GM12878 (cell line): ENCODE data around the gene DCTPP1. TPM values are rescaled to one million over a fixed set of nuclear protein-coding genes. Genes with fewer than 3 reads are reported as not detected.
A peak's percentile ranks its signal among the peaks of the same experiment; 100 is the strongest.

Source experiments
- ATAC-seq: fragments of 200-7000 bp; cut with Tn5 transposase; 3 replicates; pipeline ENCODE4 v1.9.1; 2020; ENCODE audit warnings: mild to moderate bottlenecking, moderate library complexity
- BruUV-seq: library from RNA; stranded (reverse); fragments of 400-500 nt; replicated peaks from 2 replicates; lab custom pipeline; 2021; lab: Mats Ljungman, UMichigan
- CTCF ChIA-PET: fragments of 300-600 bp; sonication (Branson Sonifier 250); formaldehyde crosslinking; extraction: SDS; loops from one replicate; lab custom pipeline; 2021; ENCODE audit warnings: inconsistent platforms; lab: Yijun Ruan, JAX
- POLR2A ChIA-PET: fragments of 350-600 bp; formaldehyde crosslinking; extraction: SDS; loops from one replicate; lab custom pipeline; 2021; ENCODE audit warnings: inconsistent platforms; lab: Charles Lee
- RAD21 ChIA-PET: fragments of 300-600 bp; sonication (Branson Sonifier 250); formaldehyde crosslinking; loops from one replicate; lab custom pipeline; 2023; ENCODE audit warnings: antibody characterized with exemption; ENCODE audit not compliant: unreplicated experiment; lab: Charles Lee
- SMC1A ChIA-PET: fragments of 300-600 bp; sonication (Branson Sonifier 250); formaldehyde crosslinking; loops from one replicate; lab custom pipeline; 2023; ENCODE audit not compliant: unreplicated experiment, uncharacterized antibody; lab: Charles Lee
- DNase-seq: peaks from one replicate; pipeline ENCODE4 v3.0.0-alpha.2; 2011; ENCODE audit warnings: low read depth, low spot score
- FAIRE-seq: peaks from 3 replicates; lab custom pipeline; 2011; peaks lifted over from hg19 to GRCh38; lab: Jason Lieb, UNC
- H2AFZ ChIP-seq: 2 replicates; pipeline ENCODE4 v1.6.0; 2011; ENCODE audit warnings: low read depth, low read length, control low read depth; ENCODE audit not compliant: control insufficient read depth
- H3K27ac ChIP-seq: 2 replicates; pipeline ENCODE4 v1.5.1; 2011; ENCODE audit warnings: control low read depth; ENCODE audit not compliant: control insufficient read depth, insufficient read depth
- H3K27me3 ChIP-seq, 2 experiments: replicated peaks in 1 of 2; 2 replicates each; pipeline versions ENCODE4 v1.6.0 to v1.6.1; 2011; ENCODE audit warnings: low read length in 1 of 2; ENCODE audit not compliant: control insufficient read depth in 2 of 2, insufficient read depth in 2 of 2
- H3K36me3 ChIP-seq, 2 experiments: 2 replicates each; pipeline ENCODE4 v1.5.1; 2011; ENCODE audit warnings: low read length in 1 of 2; ENCODE audit not compliant: control insufficient read depth in 2 of 2, insufficient read depth in 2 of 2
- H3K4me1 ChIP-seq: 2 replicates; pipeline ENCODE4 v1.6.1; 2011; ENCODE audit warnings: mild to moderate bottlenecking, low read length, moderate library complexity, mixed read lengths; ENCODE audit not compliant: control insufficient read depth, insufficient read depth
- H3K4me2 ChIP-seq: 2 replicates; pipeline ENCODE4 v1.6.0; 2011; ENCODE audit warnings: control low read depth; ENCODE audit not compliant: control insufficient read depth, insufficient read depth
- H3K4me3 ChIP-seq: fragments of 200-600 bp; sonication (generic); 2 replicates; pipeline ENCODE4 v1.5.1; 2016
- H3K79me2 ChIP-seq: 2 replicates; pipeline ENCODE4 v1.6.0; 2011; ENCODE audit warnings: low read length; ENCODE audit not compliant: control insufficient read depth, insufficient read depth
- H3K9ac ChIP-seq: 2 replicates; pipeline ENCODE4 v1.8.0; 2011; ENCODE audit warnings: low read length, control low read depth, mixed read lengths; ENCODE audit not compliant: control insufficient read depth, insufficient read depth
- H3K9me3 ChIP-seq: replicated peaks from 3 replicates; pipeline ENCODE4 v1.5.1; 2011; ENCODE audit warnings: mild to moderate bottlenecking, low read length; ENCODE audit not compliant: control insufficient read depth, insufficient read depth
- H4K20me1 ChIP-seq: 2 replicates; pipeline ENCODE4 v1.6.0; 2011; ENCODE audit not compliant: control insufficient read depth, insufficient read depth
- BACH1 ChIP-seq: fragments of 450-650 bp; IDR thresholded peaks from 2 replicates; pipeline ENCODE4 v1.6.1; 2017; ENCODE audit warnings: mild to moderate bottlenecking, borderline replicate concordance
- BCL11A ChIP-seq: IDR thresholded peaks from 2 replicates; pipeline ENCODE4 v1.6.1; 2011; ENCODE audit warnings: low read depth, low read length
- CTCF ChIP-seq, 3 experiments: IDR thresholded peaks in 2 of 3; conservative IDR thresholded peaks in 1 of 3; 2 replicates each; pipeline ENCODE4 v1.5.1; 2011; ENCODE audit warnings: low read depth in 3 of 3, low read length in 3 of 3, mild to moderate bottlenecking in 3 of 3, control low read depth in 2 of 3, moderate library complexity in 2 of 3, inconsistent platforms in 1 of 3, mixed read lengths in 1 of 3; ENCODE audit not compliant: control insufficient read depth in 2 of 3, insufficient read depth in 1 of 3; ENCODE audit errors: extremely low read depth in 1 of 3
- FOXK2 ChIP-seq: fragments of 450-650 bp; IDR thresholded peaks from 2 replicates; pipeline ENCODE4 v1.6.1; 2017; ENCODE audit warnings: mild to moderate bottlenecking, moderate library complexity
- GATAD2B ChIP-seq: fragments of 450-650 bp; conservative IDR thresholded peaks from 2 replicates; pipeline ENCODE4 v1.6.1; 2017; ENCODE audit warnings: low read depth, mild to moderate bottlenecking, moderate library complexity
- KAT2A ChIP-seq: conservative IDR thresholded peaks from 2 replicates; pipeline ENCODE4 v1.6.1; 2011; ENCODE audit warnings: low read depth, low read length; ENCODE audit not compliant: control insufficient read depth
- LARP7 ChIP-seq: fragments of 450-650 bp; IDR thresholded peaks from 2 replicates; pipeline ENCODE4 v1.6.1; 2017; ENCODE audit warnings: mild to moderate bottlenecking
- MEF2A ChIP-seq: IDR thresholded peaks from 2 replicates; pipeline ENCODE4 v1.6.1; 2011; ENCODE audit warnings: low read depth, mild to moderate bottlenecking, low read length, moderate library complexity; ENCODE audit not compliant: insufficient read depth
- MEF2B ChIP-seq: fragments of 450-650 bp; IDR thresholded peaks from 2 replicates; pipeline ENCODE4 v1.6.1; 2018; ENCODE audit warnings: mild to moderate bottlenecking, moderate library complexity; ENCODE audit not compliant: partially characterized antibody, poor library complexity, severe bottlenecking
- NR2F1 ChIP-seq: fragments of 450-650 bp; conservative IDR thresholded peaks from 2 replicates; pipeline ENCODE4 v1.6.1; 2017; ENCODE audit warnings: mild to moderate bottlenecking
- PAX8 ChIP-seq: fragments of 450-650 bp; IDR thresholded peaks from 2 replicates; pipeline ENCODE4 v1.6.1; 2017; ENCODE audit warnings: mild to moderate bottlenecking, moderate library complexity
- RCOR1 ChIP-seq: conservative IDR thresholded peaks from 2 replicates; pipeline ENCODE4 v1.6.1; 2012; ENCODE audit warnings: low read depth, low read length, improper control_type of control experiment
- RUNX3 ChIP-seq: IDR thresholded peaks from 2 replicates; pipeline ENCODE4 v1.6.1; 2012; ENCODE audit warnings: low read length, inconsistent platforms
- SIX5 ChIP-seq: IDR thresholded peaks from 2 replicates; pipeline ENCODE4 v1.6.1; 2011; ENCODE audit warnings: mild to moderate bottlenecking, low read depth, low read length, moderate library complexity; ENCODE audit not compliant: severe bottlenecking
- WGBS: methylation state at CpG from one replicate; pipeline ENCODE4 v1.1.6; 2016; ENCODE audit warnings: low lambda C conversion rate; ENCODE audit not compliant: insufficient replicate concordance, insufficient coverage; ENCODE audit errors: missing lambda C conversion rate; 5-methylcytosine and 5-hydroxymethylcytosine counted together
- in situ Hi-C: fragments of 300-500 bp; cut with MboI; formaldehyde crosslinking; loops from 9 replicates; pipeline ENCODE4 v1.14.3; 2018; ENCODE audit warnings: mixed read lengths
- intact Hi-C: fragments of 100-400 bp; cut with micrococcal nuclease; formaldehyde crosslinking; loops from one replicate; pipeline ENCODE4 v1.14.2; 2022; ENCODE audit not compliant: unreplicated experiment
- polyA plus RNA-seq, 11 experiments: library from polyadenylated mRNA; depleted of rRNA in 4 of 11; unstranded in 6 of 11; stranded (reverse) in 5 of 11; fragments of >200 nt; fragmentation: Nextera tagmentation in 4 of 11; fragmentation: Illumina TruSeq in 1 of 11; extraction: Ambion mirVana in 4 of 11; extraction: Trizol in 1 of 11; gene quantifications; 1 replicate in 1 of 11; 2 replicates in 10 of 11; pipeline versions ENCODE4 v1.2.1 to v1.2.3, GENCODE V29; 2011 to 2016; ENCODE audit warnings: inconsistent platforms in 2 of 11, missing spikeins in 2 of 11, low read depth in 1 of 11
- total RNA-seq, 4 experiments: library from RNA; depleted of rRNA in 3 of 4; stranded (reverse); fragments of >200 nt in 3 of 4; fragmentation: Illumina TruSeq in 1 of 4; extraction: Trizol in 1 of 4; gene quantifications; 2 replicates each; pipeline versions ENCODE4 v1.2.1 to v1.2.3, GENCODE V29; 2013 to 2021
- TF ChIP-seq, protein P1 (sequence below): fragments of 450-650 bp; conservative IDR thresholded peaks from 2 replicates; pipeline ENCODE4 v1.6.1; 2017; ENCODE audit warnings: mild to moderate bottlenecking, moderate library complexity

The DCTPP1 gene
- total and polyA plus RNA-seq, 10 of the 15 experiments (the other 5 are each of a cell fraction or from before 2014, with no cell fraction given), result 72.1 to 266 (median 157) TPM

DNA sequence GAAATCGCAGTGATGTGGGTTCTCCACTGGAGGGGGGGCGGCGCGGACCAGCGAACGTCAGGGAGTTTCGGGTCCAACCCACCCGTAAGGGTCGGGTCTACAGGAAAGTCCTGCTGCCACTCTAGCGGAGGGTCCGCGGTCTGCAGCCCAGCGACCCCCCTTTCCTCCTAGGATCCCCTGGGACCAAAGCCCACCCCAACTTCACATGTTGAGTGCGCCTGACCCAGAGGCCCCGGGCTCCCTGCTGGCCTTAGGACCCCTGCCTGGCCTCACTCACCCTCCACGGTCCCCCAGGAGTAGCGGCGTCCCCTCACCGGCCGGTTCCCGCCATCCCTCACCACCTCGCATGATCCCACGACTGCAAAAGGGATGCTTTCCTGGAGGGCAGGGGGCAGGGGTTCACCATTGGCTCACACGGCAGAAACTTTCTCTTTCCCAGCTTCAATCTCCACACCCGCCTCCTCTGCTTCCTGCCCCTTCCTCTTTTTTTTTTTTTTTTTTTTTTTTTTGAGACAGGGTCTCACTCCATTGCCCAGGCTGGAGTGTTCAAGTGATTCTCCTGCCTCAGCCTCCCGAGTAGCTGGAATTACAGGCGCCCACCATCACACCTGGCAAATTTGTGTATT is 50.6 kb downstream of the DCTPP1 start:
- peaks cover 28% of the 10 kb centered on the region for H3K4me1 ChIP-seq
- CTCF ChIA-PET, result interaction anchor here (0.6 kb wide), 1 partner anchor 68 kb away, joined by 3 read pairs; no protein-coding TSS in a partner anchor
- no peak for ATAC-seq
- no peak for TF ChIP-seq BCL11A
- no peak for TF ChIP-seq KAT2A
- TF ChIP-seq RCOR1, result no peak
- no peak for TF ChIP-seq FOXK2
- peak; percentile 3; the same call in 1 of the 2 replicates for TF ChIP-seq RUNX3
- TF ChIP-seq LARP7, result peak; percentile 32; the same call in 1 of the 2 replicates
- TF ChIP-seq, protein P1, sequence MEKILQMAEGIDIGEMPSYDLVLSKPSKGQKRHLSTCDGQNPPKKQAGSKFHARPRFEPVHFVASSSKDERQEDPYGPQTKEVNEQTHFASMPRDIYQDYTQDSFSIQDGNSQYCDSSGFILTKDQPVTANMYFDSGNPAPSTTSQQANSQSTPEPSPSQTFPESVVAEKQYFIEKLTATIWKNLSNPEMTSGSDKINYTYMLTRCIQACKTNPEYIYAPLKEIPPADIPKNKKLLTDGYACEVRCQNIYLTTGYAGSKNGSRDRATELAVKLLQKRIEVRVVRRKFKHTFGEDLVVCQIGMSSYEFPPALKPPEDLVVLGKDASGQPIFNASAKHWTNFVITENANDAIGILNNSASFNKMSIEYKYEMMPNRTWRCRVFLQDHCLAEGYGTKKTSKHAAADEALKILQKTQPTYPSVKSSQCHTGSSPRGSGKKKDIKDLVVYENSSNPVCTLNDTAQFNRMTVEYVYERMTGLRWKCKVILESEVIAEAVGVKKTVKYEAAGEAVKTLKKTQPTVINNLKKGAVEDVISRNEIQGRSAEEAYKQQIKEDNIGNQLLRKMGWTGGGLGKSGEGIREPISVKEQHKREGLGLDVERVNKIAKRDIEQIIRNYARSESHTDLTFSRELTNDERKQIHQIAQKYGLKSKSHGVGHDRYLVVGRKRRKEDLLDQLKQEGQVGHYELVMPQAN, result 0 out of 2 replicates have a peak, but pooled peaks have one; percentile 15
- TF ChIP-seq MEF2B, result peak; percentile 34
- TF ChIP-seq MEF2A, result no peak
- TF ChIP-seq BACH1, result 0 out of 2 replicates have a peak, but pooled peaks have one; percentile 40
- TF ChIP-seq NR2F1, result 0 out of 2 replicates have a peak, but pooled peaks have one; percentile 9
- TF ChIP-seq SIX5, result no peak
- TF ChIP-seq PAX8, result no peak
- 0 out of 6 replicates have a peak, but pooled peaks of 1 of the 3 experiments have one; percentile 0 for TF ChIP-seq CTCF (IDR thresholded peaks at IDR 0.05 in 2 of 3, conservative IDR thresholded peaks at IDR 0.05 in 1 of 3; ENCODE audit: control insufficient read depth in 2 of 3, extremely low read depth in 1 of 3, insufficient read depth in 1 of 3, low read depth in 3 of 3, low read length in 3 of 3)
- peak; percentile 34; the same call in 1 of the 2 replicates for TF ChIP-seq GATAD2B
- in situ Hi-C loops (no loop called here), intact Hi-C loops (no loop called here)
- H3K27ac ChIP-seq, result peak overlapping the region; percentile 86
- H3K4me2 ChIP-seq, result peak overlapping the region; percentile 92
- no peak for FAIRE-seq
- peaks cover 27% of the 10 kb centered on the region for H3K79me2 ChIP-seq
- H3K36me3 ChIP-seq, result peaks cover 0 to 4% of the 10 kb centered on the region in 2 experiments; a peak in 2 of 4 replicates
- RAD21 ChIA-PET, result no interaction called here
- no peaks in the 10 kb centered on the region for H4K20me1 ChIP-seq
- POLR2A ChIA-PET, result interaction anchor here (0.6 kb wide), 1 partner anchor 382 kb away, joined by 4 read pairs; no protein-coding TSS in a partner anchor
- WGBS, result 26% methylated on average over 27 of the region's 27 CpGs
- no peak overlapping the region for H2AFZ ChIP-seq
- SMC1A ChIA-PET, result interaction anchor here (1.1 to 1.2 kb wide), 2 partner anchors 8 to 93 kb away, joined by 3 read pairs; partner anchors contain the start of gene ITGAL
- BruUV-seq, result no TSS peak
- DNase-seq, result no peak
- peak overlapping the region; percentile 78 for H3K9ac ChIP-seq
- no peaks in the 10 kb centered on the region for H3K9me3 ChIP-seq
- H3K4me3 ChIP-seq, result peak overlapping the region; percentile 92
- no peaks in the 10 kb centered on the region for H3K27me3 ChIP-seq
